Neuron (in vitro differentiated cells): ENCODE data around the gene PCNT.
"Not testable (repeated sequence)": the region's sequence is repeated elsewhere in the genome, so short reads cannot be mapped to it uniquely, and the experiment has no call there.

Source experiments
- H2AFZ ChIP-seq: one replicate; pipeline ENCODE4 v1.6.1; 2013; ENCODE audit warnings: low read depth, mild to moderate bottlenecking, inconsistent platforms, low read length, moderate library complexity
- H3K27me3 ChIP-seq: one replicate; pipeline ENCODE4 v1.6.1; 2013; ENCODE audit warnings: low read length; ENCODE audit not compliant: insufficient read depth
- H3K36me3 ChIP-seq: one replicate; pipeline ENCODE4 v1.6.1; 2013; ENCODE audit warnings: low read length; ENCODE audit not compliant: insufficient read depth
- H3K4me1 ChIP-seq: one replicate; pipeline ENCODE4 v1.6.1; 2013; ENCODE audit warnings: low read length; ENCODE audit not compliant: insufficient read depth
- H3K4me3 ChIP-seq: 2 replicates; pipeline ENCODE4 v1.5.1; 2013; ENCODE audit warnings: mild to moderate bottlenecking, low read length, moderate library complexity
- H3K9me3 ChIP-seq: one replicate; pipeline ENCODE4 v1.6.1; 2013; ENCODE audit warnings: low read length

Gene PCNT

GRCh38 chr21:46294647-46295176 lies 29.2 kb upstream of the PCNT start:
- Histone ChIP-seq H3K4me3 (no peak overlapping the region), H3K36me3 (peaks cover 24% of the 10 kb centered on the region), H3K9me3 (peaks cover 12% of the 10 kb centered on the region), H2AFZ (no peak overlapping the region), H3K4me1 (peaks cover 3% of the 10 kb centered on the region), H3K27me3 (no peaks in the 10 kb centered on the region)

- Histone ChIP-seq H3K27me3 (no peaks in the 10 kb centered on the region), H3K9me3 (peaks cover 12% of the 10 kb centered on the region), H3K4me3 (no peak overlapping the region), H3K4me1 (peaks cover 3% of the 10 kb centered on the region), H3K36me3 (peaks cover 25% of the 10 kb centered on the region), H2AFZ (no peak overlapping the region)
Observed at GRCh38 chr21:46295177-46295770, 28.7 kb upstream of the PCNT start.

GRCh38 chr21:46295996-46296752 lies 27.8 kb upstream of the PCNT start:
- Histone ChIP-seq H2AFZ (no peak overlapping the region), H3K27me3 (no peaks in the 10 kb centered on the region), H3K4me3 (no peak overlapping the region)

GRCh38 chr21:46297338-46298271 lies 26.4 kb upstream of the PCNT start:
- H3K4me3 ChIP-seq, result no peak overlapping the region
- peaks cover 2% of the 10 kb centered on the region for H3K9me3 ChIP-seq

More at GRCh38 chr21:46295996-46296752, 27.8 kb upstream of the PCNT start:
- Histone ChIP-seq H3K9me3 (peaks cover 12% of the 10 kb centered on the region), H3K4me1 (peaks cover 3% of the 10 kb centered on the region), H3K36me3 (peaks cover 32% of the 10 kb centered on the region)

GRCh38 chr21:46299167-46299566 lies 24.8 kb upstream of the PCNT start:
- Histone ChIP-seq H3K27me3 (no peaks in the 10 kb centered on the region), H2AFZ (no peak overlapping the region), H3K4me1 (peaks cover 3% of the 10 kb centered on the region), H3K4me3 (no peak overlapping the region), H3K36me3 (peaks cover 27% of the 10 kb centered on the region), H3K9me3 (no peaks in the 10 kb centered on the region)

More at GRCh38 chr21:46297338-46298271, 26.4 kb upstream of the PCNT start:
- Histone ChIP-seq H3K4me1 (peaks cover 3% of the 10 kb centered on the region), H3K27me3 (no peaks in the 10 kb centered on the region), H3K36me3 (peaks cover 30% of the 10 kb centered on the region), H2AFZ (no peak overlapping the region)

- Histone ChIP-seq H3K9me3 (no peaks in the 10 kb centered on the region), H3K27me3 (no peaks in the 10 kb centered on the region), H3K36me3 (peaks cover 38% of the 10 kb centered on the region), H3K4me1 (no peaks in the 10 kb centered on the region), H3K4me3 (no peak overlapping the region), H2AFZ (no peak overlapping the region)
Observed at GRCh38 chr21:46301759-46302158, 22.2 kb upstream of the PCNT start.

GRCh38 chr21:46304437-46304836 lies 19.5 kb upstream of the PCNT start:
- peaks cover 48% of the 10 kb centered on the region for H3K36me3 ChIP-seq
- no peaks in the 10 kb centered on the region for H3K9me3 ChIP-seq
- no peak overlapping the region for H2AFZ ChIP-seq
- no peaks in the 10 kb centered on the region for H3K4me1 ChIP-seq
- no peaks in the 10 kb centered on the region for H3K27me3 ChIP-seq
- no peak overlapping the region for H3K4me3 ChIP-seq

- Histone ChIP-seq H3K4me3 (no peak overlapping the region), H3K27me3 (no peaks in the 10 kb centered on the region), H2AFZ (no peak overlapping the region), H3K36me3 (peaks cover 46% of the 10 kb centered on the region), H3K9me3 (no peaks in the 10 kb centered on the region), H3K4me1 (no peaks in the 10 kb centered on the region)
Observed at GRCh38 chr21:46304955-46305354, 19.0 kb upstream of the PCNT start.

- H3K27me3 ChIP-seq, result no peaks in the 10 kb centered on the region
- H2AFZ ChIP-seq, result no peak overlapping the region
- H3K4me3 ChIP-seq, result no peak overlapping the region
- H3K36me3 ChIP-seq, result peaks cover 40% of the 10 kb centered on the region
- H3K9me3 ChIP-seq, result no peaks in the 10 kb centered on the region
- H3K4me1 ChIP-seq, result no peaks in the 10 kb centered on the region
Observed at GRCh38 chr21:46307625-46308024, 16.3 kb upstream of the PCNT start.

GRCh38 chr21:46308431-46308830 lies 15.5 kb upstream of the PCNT start:
- H3K27me3 ChIP-seq, result no peaks in the 10 kb centered on the region
- no peaks in the 10 kb centered on the region for H3K9me3 ChIP-seq
- no peak overlapping the region for H3K4me3 ChIP-seq
- H3K36me3 ChIP-seq, result peaks cover 48% of the 10 kb centered on the region
- no peak overlapping the region for H2AFZ ChIP-seq
- no peaks in the 10 kb centered on the region for H3K4me1 ChIP-seq

GRCh38 chr21:46310260-46310659 lies 13.7 kb upstream of the PCNT start:
- H3K27me3 ChIP-seq, H2AFZ ChIP-seq, H3K4me3 ChIP-seq, H3K9me3 ChIP-seq, H3K4me1 ChIP-seq: not testable (repeated sequence)
- peaks cover 50% of the 10 kb centered on the region for H3K36me3 ChIP-seq

- H3K36me3 ChIP-seq, result peaks cover 51% of the 10 kb centered on the region
Observed at GRCh38 chr21:46311568-46311967, 12.4 kb upstream of the PCNT start.

GRCh38 chr21:46312949-46313348 lies 11.0 kb upstream of the PCNT start:
- Histone ChIP-seq H2AFZ (no peak overlapping the region), H3K4me1 (no peaks in the 10 kb centered on the region), H3K9me3 (no peaks in the 10 kb centered on the region), H3K4me3 (no peak overlapping the region), H3K27me3 (no peaks in the 10 kb centered on the region), H3K36me3 (peaks cover 44% of the 10 kb centered on the region)

More at GRCh38 chr21:46311568-46311967, 12.4 kb upstream of the PCNT start:
- Histone ChIP-seq H2AFZ (no peak overlapping the region), H3K27me3 (no peaks in the 10 kb centered on the region), H3K9me3 (no peaks in the 10 kb centered on the region), H3K4me1 (no peaks in the 10 kb centered on the region), H3K4me3 (no peak overlapping the region)
